HG03521 (cell line): ENCODE measurements around the gene RAP1A.

Source experiments
- ATAC-seq: cut with Tn5 transposase; IDR thresholded peaks from one replicate; pipeline ENCODE4 v1.9.1; 2021; ENCODE audit warnings: mild to moderate bottlenecking, moderate library complexity; ENCODE audit not compliant: unreplicated experiment

Gene RAP1A

DNA sequence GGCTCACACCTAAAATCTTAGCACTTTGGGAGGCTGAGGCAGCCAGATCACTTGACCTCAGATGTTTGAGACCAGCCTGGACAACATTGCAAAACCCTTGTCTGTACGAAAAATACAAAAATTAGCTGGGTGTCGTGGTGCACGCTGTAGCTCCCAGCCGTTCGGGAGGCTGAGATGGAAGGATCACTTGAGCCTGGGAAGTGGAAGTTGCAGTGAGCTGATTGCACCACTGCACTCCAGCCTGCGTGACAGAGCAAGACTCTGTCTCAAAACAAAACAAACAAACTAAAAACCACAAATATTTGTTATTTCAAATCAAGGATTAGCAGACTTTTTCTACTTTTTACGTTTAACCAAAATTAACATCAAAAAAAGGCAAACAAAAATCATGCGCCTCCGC lies 88.3 kb downstream of the RAP1A start:
- no peak for ATAC-seq

DNA sequence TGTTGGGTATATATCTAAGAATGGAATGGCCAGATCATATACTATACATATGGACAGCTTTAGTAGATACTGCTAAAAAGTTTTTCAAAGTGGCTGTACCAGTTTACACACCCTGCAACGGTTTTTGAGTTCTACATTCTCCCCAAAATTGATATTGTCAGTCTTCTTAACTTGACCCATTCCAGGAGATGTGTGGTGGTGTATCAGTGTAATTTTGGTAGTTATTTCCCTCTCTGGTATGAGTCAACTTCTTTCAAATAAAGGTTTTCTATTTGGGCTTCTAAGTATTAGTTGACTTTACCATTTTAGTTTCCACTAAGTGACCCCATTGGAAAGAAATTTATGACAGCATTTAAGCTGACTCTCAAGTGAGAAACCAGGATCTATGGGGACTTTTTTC lies 90.4 kb downstream of the RAP1A start:
- ATAC-seq = no peak

DNA sequence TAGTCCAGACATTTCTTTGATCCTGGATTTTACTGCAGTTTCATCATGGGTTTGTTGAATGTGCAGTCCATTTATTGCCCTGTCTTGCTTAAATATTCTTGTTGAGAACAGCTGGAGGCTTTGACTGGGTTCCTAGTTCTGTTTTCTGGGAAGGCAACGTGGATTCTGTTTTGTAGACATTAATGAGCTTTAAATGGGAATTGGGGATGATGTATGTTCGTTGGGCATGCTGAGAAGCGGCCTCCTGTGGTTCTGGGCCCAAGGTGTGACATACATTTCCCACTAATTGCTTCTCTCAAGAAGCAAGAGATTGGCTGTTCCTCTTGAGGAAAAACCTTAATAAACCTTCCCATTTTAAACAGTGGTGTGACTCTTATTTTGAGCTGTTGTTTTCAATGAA lies 96.7 kb downstream of the RAP1A start:
- ATAC-seq = no peak

DNA sequence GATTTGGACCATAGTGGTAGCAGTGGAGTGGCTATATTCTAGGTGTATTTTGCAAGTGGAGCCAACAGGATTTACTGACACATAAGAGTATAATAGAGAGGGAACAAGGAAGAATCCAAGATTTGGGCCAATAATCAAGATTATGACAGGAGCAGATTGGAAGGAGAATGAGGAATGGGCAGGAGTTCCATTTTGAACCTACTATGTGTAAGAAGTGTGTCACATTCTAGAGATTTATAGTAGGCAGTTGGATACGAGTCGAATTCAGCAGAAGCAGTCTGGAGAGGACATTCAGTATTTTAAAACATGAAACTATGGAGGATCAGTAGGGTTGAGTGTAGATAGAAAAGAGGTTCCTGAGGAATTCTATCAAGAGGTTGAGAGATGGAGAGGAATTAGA lies 97.9 kb downstream of the RAP1A start:
- ATAC-seq = no peak

DNA sequence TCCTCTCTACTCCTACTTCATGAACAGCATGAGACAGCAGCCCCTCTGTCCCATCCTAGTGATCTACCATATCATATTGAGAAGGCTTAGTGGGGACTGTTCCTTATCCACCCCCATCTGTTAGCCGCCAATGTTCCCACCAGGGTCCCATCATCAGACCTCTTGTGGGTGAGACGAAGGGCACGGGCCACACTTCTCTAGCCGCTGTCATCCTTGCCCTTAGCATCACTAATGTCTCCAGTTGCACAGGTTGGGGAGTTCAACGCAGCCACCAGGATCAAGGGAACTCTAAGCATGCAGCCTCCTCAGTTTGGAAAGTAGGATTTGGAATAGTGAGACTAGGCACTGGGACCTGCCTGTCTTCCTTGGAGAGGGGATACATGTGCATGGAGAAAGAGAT lies 99.5 kb downstream of the RAP1A start:
- no peak for ATAC-seq

DNA sequence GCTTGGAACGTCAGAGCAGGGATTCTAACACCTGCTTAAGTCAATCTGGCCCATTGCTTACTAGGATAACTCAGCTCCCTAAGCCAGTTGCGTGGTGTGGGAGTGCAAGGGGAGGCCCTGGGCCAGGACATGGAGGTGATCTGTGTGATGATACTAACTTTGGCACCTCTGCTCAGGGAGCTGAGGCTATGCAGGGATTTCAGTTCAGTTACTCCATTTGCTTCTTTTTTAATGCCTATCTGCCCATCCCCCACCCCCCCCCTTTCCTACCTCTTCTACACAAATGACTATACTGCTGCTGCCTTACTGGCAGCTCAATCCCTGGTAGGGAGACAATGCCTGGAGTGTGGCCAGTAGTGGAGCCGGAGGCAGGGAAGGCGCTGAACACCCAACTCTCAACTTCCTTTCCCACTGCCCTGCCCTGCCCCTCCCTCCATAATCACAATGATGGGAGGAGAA lies 100.1 kb downstream of the RAP1A start:
- ATAC-seq = no peak

DNA sequence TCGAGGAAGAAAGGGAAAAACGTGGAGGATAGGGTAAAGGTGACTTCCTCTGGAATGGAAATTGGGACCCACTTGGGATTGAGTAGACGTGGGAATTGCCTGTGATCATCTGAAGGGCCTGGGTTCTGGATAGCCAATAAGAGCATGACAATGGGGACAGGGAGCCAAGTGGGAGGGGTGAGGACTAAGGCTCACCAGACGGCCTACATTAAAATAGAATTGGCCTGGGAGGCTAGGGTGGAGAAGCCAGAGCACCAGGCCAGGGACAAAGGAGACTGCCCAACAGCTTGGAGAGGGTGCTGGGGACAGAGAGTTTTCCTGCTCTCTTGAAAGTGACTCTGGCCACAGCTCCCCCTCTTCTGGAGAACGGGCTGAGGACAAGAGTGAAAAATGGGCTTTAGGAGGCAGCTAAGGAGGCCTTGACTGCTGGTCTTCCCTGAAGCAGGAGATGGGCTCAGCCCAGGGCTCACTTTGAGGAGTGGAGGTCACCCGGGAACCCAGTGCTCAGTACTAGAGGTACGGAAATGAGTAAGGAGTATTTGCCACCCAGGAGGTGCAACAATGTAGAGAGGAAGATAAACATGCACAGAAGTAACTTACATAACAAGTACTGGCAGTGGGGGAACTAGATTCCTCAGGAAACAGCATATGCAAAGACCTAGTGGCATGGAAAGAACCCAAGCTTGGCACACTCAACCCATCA lies 100.8 kb downstream of the RAP1A start:
- ATAC-seq = no peak

DNA sequence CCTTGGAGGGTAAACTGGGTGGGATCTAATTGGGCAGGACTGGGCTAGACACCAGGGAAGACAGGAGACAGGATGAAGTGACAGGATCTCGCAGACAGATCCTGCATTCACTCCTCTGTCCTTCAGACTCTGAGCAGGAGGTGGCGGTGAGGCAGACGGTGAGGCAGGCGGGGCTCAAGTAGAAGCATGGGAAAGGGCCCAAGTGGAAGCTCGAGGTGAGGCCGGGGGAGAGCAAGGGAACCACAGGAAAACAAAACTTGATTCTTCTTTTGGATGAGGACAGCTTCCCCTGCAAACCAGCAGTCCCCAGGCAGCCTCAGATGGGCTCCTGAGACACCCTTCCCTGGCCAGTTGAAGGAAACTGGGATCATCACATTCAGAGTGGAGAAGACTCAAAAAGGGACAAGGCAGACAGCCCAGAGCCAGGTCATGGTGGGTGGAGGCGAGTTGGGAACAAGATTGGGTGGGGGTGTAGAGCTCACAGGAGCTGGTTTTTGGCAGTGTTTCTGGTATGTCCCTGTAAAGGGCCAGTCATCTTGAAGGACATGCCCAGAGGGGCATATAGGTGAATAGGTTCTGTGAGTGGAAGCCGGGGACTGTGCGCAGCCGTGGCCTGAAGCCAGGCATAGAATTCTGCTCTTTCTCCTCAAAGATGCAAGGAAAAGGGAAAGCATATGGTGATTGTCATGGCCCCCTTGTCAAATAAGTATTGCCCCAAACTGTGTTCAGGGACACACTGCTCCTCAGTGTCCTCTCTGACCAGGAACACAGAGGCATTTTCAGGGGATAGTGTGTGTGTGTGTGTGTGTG lies 101.6 kb downstream of the RAP1A start:
- no peak for ATAC-seq

DNA sequence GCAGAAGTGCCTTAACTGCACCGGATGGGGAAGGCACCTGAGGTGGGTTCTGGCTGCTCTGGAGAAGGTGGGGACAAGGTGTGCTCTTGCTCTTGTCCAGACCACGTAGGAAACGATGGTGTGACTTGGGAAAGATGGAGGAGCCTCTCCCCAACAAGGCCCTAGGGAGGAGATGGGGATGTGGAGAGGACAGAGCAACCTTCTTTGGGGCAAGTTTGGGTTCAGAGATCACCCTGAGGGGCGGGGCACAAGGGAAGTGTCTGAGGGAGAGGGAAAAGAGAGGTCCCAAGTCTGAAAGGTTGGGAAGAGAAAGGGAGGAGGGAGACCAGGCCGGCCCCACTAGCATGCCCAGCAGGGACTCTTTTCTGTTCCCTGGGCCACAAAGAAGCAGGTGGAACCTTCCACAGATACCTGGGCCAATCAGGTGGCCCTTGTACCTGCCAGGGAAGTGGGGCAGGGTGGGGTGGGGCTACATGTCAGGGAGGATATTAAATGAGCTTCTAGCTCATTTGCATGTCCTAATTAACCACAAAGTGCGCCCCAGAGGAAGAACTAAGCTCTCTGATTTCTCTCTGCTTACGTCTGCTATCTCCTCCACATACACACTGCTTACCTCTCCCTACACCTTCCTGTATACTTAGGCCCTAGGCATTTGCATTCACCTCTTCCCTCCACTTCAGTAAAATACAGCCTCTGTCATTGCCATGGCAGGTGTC lies 103.7 kb downstream of the RAP1A start:
- ATAC-seq = no peak

DNA sequence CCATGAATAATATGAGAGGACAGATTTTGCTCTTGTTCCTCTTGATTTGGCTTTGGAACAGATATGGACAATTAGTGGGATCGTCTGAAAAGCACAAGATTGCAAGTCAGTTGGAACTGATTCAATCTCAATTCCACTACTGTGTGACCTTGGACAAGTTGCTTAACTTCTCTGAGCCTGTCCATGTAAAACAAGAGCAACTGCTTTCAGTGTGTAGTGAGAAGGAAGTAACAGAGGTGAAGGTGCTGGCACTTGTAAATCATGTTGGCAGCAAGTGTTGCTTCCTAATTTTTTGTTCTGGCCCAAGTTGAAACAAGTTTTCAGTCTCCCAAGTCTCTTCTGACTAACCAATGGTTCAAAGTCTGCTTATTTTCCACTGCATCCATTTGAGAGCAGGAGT lies 104.3 kb downstream of the RAP1A start:
- ATAC-seq = no peak

DNA sequence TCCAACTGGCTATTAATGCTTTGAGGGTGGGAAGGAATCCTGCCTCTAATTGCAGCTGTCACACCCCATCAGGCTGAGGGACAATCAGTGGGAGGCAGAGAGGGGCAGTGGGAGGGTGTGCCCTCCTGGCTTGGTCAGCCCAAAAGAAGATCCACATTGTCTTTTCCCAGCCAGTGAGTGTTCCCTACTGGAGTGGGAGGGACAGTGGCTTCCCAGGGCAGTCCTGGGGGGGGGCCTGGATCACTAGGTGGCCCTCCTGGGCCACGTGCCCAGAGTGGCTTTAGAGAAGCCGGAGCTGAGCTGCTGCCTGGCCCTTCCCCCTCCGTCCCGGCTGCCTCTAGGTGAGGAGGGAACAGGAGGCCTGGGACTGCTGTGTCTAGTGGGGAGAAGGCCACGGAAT lies 105.6 kb downstream of the RAP1A start:
- ATAC-seq = no peak

DNA sequence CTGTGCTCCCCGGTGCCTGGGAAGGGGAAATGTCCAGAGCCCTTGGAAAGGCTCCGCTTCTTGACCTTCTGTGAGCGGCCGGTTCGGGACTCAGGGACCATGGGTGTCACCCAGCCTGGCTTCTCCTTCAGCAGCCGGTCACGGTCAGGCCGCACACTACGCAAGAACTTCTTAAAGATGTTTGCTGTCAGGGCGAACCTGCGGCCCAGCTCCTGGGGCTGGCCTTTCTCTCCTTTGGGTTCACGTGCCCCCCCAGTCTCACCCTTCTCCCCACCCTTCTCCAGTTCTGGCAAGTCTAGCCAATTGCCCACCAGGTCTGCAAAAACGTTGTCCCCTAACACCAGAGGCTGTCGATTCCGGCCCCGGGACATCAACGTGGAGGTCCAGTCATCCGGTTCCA lies 107.5 kb downstream of the RAP1A start:
- no peak for ATAC-seq

DNA sequence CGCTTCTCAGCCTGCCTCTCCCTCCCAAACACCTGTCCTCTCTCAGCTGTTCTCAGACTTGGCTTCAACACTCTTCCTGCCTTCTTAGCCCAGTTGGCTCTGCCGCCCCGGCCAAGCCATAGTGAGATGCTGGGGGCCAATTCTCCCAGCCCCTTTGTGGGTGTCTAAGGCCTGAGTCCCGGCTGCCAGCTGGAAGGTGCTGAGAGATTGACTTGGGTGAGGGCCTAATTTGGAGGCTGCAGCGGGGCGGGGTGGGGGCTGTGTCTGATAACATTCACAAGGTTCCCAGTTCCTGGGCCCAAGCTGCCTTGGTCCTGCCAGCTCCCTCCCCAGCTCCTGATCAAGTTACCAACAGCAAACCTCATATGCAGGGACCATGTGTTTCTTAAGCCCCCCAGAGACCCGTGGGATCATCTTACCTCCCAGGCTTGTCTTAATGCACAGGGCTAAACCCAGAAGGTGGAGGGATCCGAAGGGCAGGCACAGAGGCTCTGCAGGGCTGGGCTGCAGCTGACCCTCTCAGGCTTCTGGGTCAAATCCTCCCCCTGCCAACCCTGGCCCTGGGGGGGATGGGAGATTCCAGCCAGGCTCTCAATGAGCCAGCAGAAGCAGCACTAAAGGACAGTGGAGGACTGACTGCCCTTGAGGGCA lies 109.8 kb downstream of the RAP1A start:
- no peak for ATAC-seq

DNA sequence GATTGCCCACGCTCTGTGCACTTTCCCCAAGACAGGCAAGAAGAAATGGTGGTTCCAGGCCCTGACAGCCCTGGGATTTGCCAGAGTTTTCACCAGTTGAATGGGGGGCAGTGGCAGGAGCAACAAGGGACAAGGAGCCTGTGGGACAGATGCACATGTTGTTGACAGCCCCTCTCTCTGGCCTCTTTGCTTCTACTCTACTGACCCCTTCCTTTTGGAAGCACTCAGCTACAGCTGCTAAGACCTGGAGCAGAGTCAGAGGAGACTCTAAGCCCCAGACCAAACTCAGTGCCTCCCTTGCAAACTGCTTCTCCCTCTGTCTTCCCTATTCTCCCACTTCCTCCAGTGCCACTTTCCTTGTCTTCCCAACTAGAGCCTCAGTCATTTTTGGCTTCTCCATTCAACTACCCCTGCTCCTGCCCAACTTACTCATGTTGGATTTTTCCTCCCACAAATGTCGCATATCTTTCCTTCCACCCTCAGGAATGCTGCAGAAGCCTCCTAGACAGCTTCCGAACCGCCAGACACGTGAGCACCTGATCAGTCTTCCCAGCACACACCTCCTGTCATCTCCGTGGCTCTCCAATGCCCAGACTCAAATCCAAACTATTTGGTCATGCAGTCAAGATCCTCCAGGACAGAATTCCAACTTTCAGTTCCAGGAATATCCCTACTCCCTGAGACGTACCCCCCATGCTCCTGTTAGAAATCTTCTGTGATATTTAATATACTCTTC lies 110.5 kb downstream of the RAP1A start:
- no peak for ATAC-seq

DNA sequence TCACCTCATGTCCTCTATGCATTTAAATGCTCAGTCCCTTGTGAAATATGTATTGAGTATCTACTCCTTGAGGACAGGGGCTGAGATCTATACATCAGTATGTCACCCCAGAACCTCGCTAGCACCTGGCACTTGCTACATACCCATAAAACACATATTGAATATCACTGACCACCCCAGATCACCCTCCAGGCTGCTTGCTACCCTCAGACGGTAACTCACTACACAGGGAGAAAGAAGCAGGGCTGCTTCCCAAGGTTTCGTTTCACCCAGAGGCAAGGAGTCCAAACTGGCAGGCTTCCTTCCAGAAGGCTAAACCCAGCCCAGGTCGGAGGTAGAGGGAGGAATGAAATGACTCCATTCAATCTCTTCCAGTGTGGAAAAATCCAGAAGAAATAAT lies 111.1 kb downstream of the RAP1A start:
- ATAC-seq = no peak

DNA sequence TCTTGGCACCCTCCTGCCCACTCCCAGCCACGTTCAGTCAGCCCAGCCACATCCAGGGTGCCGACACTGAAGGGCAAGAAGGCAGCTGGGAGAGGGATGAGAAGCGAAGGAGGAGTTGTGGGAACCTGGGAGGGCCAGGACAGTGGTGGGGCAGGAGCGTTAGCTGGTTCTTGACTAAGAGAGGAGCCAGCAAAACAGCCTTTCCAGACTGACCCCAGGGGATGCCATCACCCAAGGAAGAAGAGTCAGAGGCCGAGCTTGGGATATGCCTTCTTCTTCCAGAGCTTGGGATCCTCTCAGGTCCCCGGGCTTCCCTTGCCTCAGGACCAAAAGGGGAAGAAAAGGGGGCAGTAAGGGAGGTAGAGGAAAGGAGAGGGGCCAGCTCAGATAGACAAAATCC lies 112.4 kb downstream of the RAP1A start:
- no peak for ATAC-seq

DNA sequence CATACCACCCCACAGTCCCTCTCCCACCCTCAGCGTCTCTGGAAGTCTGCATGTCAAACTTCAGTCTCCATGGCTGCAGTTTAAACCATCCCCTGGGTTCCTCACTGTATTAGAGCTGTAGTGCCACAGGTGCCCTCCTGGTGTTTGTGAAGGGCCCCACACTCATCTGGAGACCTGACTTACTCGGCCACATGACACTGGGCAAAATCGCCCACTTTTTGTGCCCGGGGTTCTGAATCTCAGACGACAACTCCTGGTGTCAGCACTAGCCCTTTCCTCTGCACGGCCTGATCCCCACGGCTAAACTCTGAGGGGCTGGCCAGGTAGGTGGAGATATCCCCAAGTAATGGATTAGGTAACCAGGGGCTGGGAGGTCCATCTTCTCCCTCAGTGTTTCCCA lies 113.1 kb downstream of the RAP1A start:
- ATAC-seq = no peak

DNA sequence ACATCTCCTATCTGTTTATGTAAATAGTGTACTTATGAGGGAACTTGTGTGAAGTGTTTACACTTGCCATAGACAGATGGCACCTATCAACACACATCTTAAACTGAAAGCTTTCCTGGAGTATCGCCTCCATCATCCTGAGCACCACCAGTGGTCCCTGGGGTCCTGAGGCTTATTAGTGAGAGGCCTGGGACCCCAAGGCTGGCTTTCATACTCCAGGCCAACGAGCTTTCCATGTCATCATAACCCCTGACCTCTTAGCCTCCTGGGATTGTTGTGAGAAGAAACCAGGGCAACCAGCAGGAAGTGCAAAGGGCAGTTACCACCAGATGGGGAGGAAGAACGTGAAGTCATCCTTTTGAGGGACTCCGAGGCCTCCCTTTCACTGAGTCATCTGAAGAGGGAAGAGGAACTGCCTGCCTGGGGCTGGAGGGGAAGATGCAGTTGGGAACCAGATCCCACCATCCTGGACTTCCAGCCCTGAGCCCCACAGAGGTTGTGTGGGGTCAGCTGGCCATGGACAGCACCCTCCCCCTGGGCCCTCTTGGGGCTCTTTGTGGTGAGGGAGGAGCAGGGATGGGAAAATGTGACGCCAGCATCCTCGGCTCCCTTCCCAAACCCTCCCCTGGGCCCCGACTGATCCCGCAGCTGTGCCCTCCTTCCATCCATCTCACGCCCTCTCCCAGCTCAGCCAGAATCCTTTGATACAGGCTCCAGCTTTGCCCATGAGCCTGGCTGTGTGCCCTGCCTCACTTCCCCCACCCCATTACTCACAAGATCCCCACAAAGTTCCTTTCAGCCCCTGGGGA lies 113.8 kb downstream of the RAP1A start:
- ATAC-seq = no peak

DNA sequence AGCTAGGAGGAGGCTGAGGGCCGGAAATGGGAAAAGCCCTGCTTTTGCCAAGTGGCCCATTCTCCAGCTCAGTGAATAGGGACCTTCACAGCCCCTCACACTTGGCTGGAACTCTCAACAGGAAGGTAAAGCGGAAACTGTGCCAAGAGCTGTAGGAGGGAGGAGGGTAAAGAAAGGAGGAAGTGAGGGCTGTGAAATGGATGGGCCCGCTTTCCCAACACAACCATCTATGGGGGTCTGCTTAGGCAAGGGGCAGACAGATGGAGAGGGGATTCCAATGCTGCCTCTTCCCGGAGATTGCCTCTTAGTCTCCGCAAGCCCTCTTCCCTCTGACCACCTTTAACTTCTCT lies 114.4 kb downstream of the RAP1A start:
- ATAC-seq = no peak

DNA sequence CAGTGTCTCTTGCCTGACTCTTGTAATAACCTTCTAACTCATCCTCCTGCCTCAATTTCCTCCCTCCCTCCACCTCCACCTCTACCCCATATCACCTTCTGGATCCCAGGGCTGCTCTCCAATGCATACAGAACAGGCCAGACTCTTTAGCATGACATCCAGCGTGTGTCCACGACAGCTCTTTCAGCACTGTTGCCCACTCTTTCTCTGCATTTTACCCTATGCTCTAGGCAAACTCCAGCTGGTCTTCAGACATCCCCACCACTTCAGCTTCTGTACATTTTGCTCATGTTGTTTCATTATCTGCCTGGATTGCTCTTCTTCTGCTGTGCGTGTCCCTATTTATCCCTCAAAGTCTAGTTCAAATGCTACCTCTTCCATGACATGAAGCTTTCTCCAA lies 114.8 kb downstream of the RAP1A start:
- ATAC-seq = no peak
